GM19463 (cell line): ENCODE measurements around the gene DIAPH2.
A peak's percentile ranks its signal among the peaks of the same experiment; 100 is the strongest.

Source experiments
- ATAC-seq: cut with Tn5 transposase; IDR thresholded peaks from one replicate; pipeline ENCODE4 v1.9.1; 2021; ENCODE audit warnings: mild to moderate bottlenecking, moderate library complexity; ENCODE audit not compliant: unreplicated experiment

DIAPH2 gene

DNA sequence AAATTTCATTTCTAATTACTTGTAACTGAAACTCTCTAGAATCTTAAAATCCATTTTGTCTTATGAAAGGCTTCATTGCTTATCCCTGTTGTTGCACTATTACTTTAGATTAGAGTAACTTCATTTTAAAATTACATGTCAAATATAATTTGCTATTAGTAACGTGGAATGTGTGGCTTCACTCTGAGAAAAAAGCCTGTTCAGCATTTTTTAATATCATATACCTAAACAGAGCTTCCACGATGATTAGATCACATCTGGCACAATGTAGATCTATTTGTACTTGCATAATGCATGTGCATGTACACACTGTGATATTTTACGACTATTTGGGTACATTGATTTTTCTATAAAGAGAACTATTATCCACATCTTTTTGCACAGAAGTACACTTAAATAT lies 847.2 kb downstream of the DIAPH2 start:
- no peak for ATAC-seq

DNA sequence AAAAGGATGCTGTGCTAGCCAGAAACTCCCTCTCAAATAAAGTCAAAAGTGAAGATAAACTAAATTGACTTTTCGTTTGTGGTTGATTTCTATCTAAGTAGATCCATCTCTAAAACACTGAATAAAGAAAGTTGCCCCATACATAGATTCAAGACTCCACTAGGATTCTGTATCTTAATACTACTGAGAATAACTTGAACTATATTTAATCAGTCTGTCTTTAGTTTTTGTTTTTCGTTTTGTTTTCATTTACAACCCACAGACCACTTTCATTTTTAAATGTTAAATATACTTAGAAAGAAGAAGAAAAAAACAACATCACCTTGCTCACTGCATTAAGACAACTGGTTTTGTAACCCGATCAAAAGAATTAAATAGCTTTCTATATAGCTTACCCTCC lies 854.1 kb downstream of the DIAPH2 start:
- ATAC-seq: no peak

- ATAC-seq: no peak
Measured at GRCh38 chrX:97539970-97540519, 855.4 kb downstream of the DIAPH2 start.

DNA sequence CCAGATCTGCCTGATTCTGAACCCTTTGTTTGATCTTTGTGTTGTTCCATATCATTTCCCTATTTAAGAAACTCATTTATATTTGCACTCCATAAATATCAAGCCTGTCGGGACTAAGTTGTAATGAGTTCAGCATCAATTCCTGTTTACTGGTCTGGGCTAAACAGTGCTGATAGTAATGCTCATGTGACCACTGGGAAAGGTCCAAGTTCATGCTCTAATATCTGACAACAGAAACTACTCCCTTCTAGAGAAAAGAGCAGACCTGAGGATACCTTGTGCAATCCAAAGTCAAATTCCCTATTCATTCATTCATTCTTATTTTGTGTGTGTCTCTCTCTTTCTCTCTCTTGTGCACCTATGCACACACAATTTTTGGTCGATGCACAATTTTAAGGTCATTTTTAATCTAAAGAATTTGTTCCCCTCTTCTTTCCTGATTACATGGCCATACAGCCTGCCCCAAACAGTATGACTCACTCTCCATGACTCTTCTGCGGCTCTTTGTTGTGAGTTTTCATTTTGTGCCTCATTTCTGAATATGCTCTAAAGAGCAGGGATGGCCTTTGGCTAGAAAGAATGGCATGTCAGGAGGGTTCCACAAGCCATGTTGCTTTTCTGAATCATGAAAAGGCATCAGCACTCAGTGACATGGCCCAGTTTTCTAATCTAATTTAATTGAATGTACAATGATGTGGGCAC lies 863.4 kb downstream of the DIAPH2 start:
- ATAC-seq: no peak

GRCh38 chrX:97551821-97552220 lies 867.2 kb downstream of the DIAPH2 start:
- no peak for ATAC-seq

- no peak for ATAC-seq
Measured at GRCh38 chrX:97553833-97554232, 869.2 kb downstream of the DIAPH2 start.

DNA sequence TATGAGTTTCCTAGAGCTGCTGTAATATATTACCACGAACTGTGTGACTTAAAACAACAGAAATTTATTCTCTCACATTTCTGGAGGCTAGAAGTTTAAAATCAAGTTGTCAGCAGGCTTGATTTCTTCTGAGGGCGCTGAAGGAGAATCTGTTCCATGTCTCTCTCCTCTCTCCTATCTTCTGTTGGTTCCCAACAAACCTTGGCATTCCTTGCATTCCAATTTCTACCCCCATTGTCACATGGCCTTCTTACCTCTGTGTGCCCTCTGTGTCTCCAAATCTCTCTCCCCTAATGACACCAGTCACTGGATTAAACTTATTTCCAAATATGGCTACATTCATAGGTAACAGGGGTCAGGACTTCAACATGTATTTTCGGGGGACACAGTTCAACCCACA lies 871.7 kb downstream of the DIAPH2 start:
- ATAC-seq: no peak

DNA sequence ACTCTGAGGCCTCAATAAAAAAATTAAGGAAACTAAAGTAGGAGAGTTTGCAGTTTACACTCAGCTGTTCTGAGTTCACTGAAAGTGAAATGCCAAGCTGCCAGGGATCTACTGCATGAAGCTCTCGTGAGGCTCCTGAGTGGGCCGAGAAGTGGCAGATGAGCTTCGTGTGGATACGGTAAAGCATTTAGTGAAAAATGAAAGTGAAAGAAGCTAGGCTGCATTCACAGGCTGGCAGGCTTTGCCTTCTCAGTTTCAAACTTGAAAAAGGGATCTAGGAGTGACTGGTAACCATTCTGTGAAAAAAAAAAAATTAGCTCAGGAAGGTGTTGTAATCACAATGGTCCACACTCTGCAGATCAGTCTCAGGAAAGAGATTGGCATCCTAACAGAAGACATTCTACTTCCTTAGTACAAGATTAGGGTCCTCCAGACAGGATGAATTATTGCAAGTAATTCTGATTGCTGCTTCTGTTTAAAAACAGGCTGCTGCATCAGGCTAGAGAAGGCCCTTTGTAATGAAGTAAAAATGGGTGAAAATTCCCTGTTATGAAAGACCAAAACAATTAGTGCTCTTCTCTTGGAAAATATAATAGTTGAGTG lies 879.0 kb downstream of the DIAPH2 start:
- ATAC-seq: peak; percentile 99

GRCh38 chrX:97564496-97564895 lies 879.9 kb downstream of the DIAPH2 start:
- no peak for ATAC-seq

DNA sequence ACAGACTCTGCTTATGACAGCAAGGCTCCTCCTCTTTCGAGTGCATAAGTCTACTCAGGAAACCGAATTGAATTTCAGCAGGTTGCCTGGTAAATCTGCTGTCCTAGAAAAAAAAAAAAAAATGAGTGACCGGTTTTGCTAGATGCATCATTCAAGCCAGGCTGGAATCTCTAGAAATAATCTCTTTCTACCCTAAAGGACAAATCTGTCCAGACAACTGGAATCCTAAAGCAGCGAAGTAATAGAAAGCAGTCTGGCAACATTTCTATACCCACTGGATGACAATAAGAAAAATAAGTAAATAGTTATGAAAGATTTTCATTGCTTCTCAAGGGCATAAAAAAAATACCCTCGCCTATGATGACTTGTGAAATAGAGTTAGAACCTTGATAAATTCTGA lies 902.5 kb downstream of the DIAPH2 start:
- ATAC-seq: no peak

GRCh38 chrX:97594646-97595224 lies 910.1 kb downstream of the DIAPH2 start:
- no peak for ATAC-seq

DNA sequence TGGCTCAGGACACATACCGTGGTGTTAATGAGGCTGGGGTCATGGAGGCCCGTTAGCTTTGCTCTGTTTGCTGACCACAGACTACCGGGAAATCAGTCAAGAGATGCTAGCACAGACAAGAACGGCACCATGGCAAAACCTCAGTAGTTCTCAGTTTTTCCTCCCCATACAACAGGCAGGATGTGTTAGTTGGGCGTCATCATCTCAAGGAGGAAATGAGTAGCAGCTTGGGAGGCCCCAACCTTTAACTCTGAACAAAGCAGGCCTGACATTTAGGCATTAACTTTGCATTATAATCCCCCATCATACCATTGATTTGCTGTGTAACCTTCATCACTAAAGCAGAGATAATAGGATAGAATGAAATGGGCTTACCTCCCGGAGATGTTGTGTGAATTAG lies 913.3 kb downstream of the DIAPH2 start:
- no peak for ATAC-seq

DNA sequence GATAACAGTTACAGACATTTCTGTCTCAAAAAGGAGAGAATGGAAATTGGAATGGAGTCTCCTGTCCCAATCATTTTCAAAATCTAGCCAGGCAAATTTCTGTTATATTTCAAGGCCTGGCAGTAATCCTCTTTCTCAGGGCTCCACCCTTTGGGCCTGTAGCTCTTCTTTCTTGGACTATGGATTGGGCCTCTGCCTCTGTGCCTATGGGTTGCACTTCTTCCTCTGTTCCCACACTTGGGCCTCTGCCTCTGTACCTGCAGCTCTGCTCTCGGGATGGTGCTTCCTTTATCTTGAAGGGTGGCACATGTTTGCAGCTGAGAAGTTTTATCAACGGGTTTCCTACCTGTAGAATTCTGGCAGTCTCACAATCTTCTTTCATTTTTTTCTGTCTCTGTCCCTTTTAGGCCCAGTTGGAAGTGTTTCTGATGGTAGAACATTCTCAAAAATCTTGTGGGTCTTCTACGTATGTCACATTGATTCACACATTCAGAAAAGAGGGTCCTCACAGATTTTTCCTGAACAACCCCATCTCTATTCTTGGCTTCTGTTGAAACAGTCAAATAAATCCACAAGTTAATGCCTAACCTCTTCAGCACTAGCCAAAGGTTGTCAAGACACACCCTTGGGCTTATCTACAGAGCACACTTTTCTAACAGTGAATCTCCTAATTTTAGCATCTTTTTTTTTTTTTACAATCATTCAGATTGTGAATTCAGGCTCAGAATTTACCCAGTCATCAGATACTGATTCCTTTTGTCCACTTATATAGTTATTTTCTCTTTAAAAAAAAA lies 918.0 kb downstream of the DIAPH2 start:
- no peak for ATAC-seq

GRCh38 chrX:97605271-97605670 lies 920.6 kb downstream of the DIAPH2 start:
- no peak for ATAC-seq

DNA sequence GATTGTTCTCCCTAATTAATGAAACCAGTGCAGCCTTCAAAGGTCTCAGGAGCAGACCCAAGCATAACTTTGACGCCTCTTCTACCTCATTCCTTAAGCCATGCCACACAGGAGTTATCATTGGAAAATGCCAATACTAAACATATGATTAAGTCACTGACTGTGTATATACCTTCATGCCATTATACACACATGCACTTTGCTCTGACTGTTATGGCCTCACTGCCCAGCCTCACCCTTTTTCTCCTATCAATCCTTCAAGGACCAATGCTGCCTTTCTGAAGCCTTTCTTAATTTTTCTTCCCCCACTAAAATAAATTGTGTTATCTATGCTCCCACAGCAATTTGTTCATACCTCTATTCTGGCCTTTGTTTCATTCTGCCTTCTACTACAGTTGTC lies 924.7 kb downstream of the DIAPH2 start:
- ATAC-seq: no peak

DNA sequence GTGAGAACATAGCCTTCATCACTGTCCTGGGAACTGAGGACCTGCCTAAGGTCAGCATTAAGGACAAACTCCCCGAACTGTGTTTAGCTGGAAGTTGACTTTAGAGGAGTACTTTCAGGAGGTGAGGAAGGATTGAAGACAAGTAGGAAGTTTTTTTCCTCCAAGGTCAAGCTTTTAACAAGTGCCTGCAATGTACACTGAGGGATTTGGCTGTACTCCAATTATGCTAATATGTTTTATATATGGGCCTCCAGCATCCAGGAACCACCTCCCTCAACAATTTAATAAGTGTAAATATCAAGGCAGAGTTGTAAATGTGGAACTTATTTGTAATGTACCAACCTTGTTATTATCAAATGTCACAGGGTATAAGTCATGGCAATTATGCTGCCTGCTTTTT lies 925.3 kb downstream of the DIAPH2 start:
- no peak for ATAC-seq

GRCh38 chrX:97616883-97617530 lies 932.4 kb downstream of the DIAPH2 start:
- peak; percentile 99 for ATAC-seq

- no peak for ATAC-seq
Measured at GRCh38 chrX:97619499-97619898, 934.9 kb downstream of the DIAPH2 start.

- no peak for ATAC-seq
Measured at GRCh38 chrX:97622111-97622510, 937.5 kb downstream of the DIAPH2 start.

- ATAC-seq: no peak
Measured at GRCh38 chrX:97628326-97628725, 943.7 kb downstream of the DIAPH2 start.
